OCI-LY1 (cell line): Measurements from ENCODE around the gene SALL3.

Experiments used
- H2AFZ ChIP-seq: fragments of 200-600 bp; sonication (generic), shearing (Covaris generic); 2 replicates; pipeline ENCODE4 v1.6.0; 2014; ENCODE audit warnings: antibody characterized with exemption, mild to moderate bottlenecking, low read length
- H3F3A ChIP-seq: fragments of 200-600 bp; sonication (generic), shearing (Covaris generic); 2 replicates; pipeline ENCODE4 v1.6.0; 2014; ENCODE audit warnings: mild to moderate bottlenecking, antibody characterized with exemption, low read length, moderate library complexity; ENCODE audit not compliant: insufficient read depth
- H3K27ac ChIP-seq: fragments of 200-600 bp; sonication (generic); 2 replicates; pipeline ENCODE4 v1.5.1; 2014; ENCODE audit warnings: low read length, mixed run types, mild to moderate bottlenecking, low read depth; ENCODE audit not compliant: poor library complexity, severe bottlenecking
- H3K27me3 ChIP-seq: fragments of 200-600 bp; sonication (generic); 2 replicates; pipeline ENCODE4 v1.6.0; 2014; ENCODE audit warnings: antibody characterized with exemption, mild to moderate bottlenecking, low read length, moderate library complexity; ENCODE audit not compliant: insufficient read depth
- H3K36me3 ChIP-seq: fragments of 200-600 bp; sonication (generic); 2 replicates; pipeline ENCODE4 v1.6.1; 2014; ENCODE audit warnings: mild to moderate bottlenecking, antibody characterized with exemption, low read length, moderate library complexity, mixed read lengths; ENCODE audit not compliant: insufficient read depth
- H3K4me1 ChIP-seq: fragments of 200-600 bp; sonication (generic); 2 replicates; pipeline ENCODE4 v1.5.1; 2014; ENCODE audit warnings: mild to moderate bottlenecking, low read length, moderate library complexity; ENCODE audit not compliant: insufficient read depth, severe bottlenecking
- H3K4me2 ChIP-seq: fragments of 200-600 bp; sonication (generic), shearing (Covaris generic); 2 replicates; pipeline ENCODE4 v1.6.1; 2014; ENCODE audit warnings: low read length
- H3K4me3 ChIP-seq: fragments of 200-600 bp; sonication (generic); 2 replicates; pipeline ENCODE4 v1.5.1; 2014; ENCODE audit warnings: low read length, low read depth, mild to moderate bottlenecking, mixed read lengths; ENCODE audit not compliant: poor library complexity, severe bottlenecking
- H3K79me2 ChIP-seq: fragments of 200-600 bp; shearing (Covaris generic); 2 replicates; pipeline ENCODE4 v1.6.1; 2016; ENCODE audit warnings: mixed run types, low read length, mixed read lengths; ENCODE audit not compliant: insufficient read depth
- H3K9ac ChIP-seq: fragments of 200-600 bp; sonication (generic), shearing (Covaris generic); 2 replicates; pipeline ENCODE4 v1.6.1; 2014; ENCODE audit warnings: mild to moderate bottlenecking, low read length, mixed read lengths
- H3K9me2 ChIP-seq: fragments of 200-600 bp; sonication (generic), shearing (Covaris generic); 2 replicates; pipeline ENCODE4 v1.6.1; 2014; ENCODE audit warnings: low read depth, mild to moderate bottlenecking, low read length, mixed read lengths
- H3K9me3 ChIP-seq: fragments of 200-600 bp; shearing (Covaris generic); 2 replicates; pipeline ENCODE4 v1.6.1; 2014; ENCODE audit warnings: low read length, mixed read lengths
- H4K20me1 ChIP-seq: fragments of 200-600 bp; sonication (generic), shearing (Covaris generic); 2 replicates; pipeline ENCODE4 v1.6.0; 2016; ENCODE audit warnings: mild to moderate bottlenecking, low read length; ENCODE audit not compliant: insufficient read depth
- EZH2 ChIP-seq: fragments of 200-600 bp; sonication (generic), shearing (Covaris generic); IDR thresholded peaks from 2 replicates; pipeline ENCODE4 v1.8.0; 2017; ENCODE audit warnings: borderline replicate concordance, mixed run types, mild to moderate bottlenecking, antibody characterized with exemption, low read length, moderate library complexity, mixed read lengths
- TF ChIP-seq, protein P1 (sequence below): fragments of 200-600 bp; sonication (generic), shearing (Covaris generic); IDR thresholded peaks from 2 replicates; pipeline ENCODE4 v1.5.1; 2017; ENCODE audit warnings: mild to moderate bottlenecking, antibody characterized with exemption, low read length, moderate library complexity, mixed read lengths

The SALL3 gene

DNA sequence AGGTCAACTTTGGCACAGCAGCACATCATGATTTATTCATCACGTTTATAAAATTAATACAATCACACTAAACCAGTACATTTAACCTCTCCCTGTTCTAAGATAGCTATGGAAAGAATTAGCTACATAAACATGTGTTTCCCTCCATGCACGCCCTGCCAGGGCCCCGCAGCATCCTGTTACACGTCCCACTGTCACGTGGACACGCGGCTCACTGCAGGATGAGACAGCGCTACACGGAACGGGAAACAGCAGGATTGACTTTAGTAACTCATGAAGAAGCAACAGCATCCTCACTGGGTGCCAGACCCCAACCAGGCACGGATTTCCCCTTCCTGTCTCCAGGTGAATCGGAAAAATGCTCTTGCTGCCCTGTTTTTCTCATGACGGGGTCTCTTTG is 30.9 kb upstream of the SALL3 start:
- no peaks in the 10 kb centered on the region for H4K20me1 ChIP-seq
- H3F3A ChIP-seq, result no peaks in the 10 kb centered on the region
- no peaks in the 10 kb centered on the region for H3K36me3 ChIP-seq
- no peaks in the 10 kb centered on the region for H3K79me2 ChIP-seq
- H3K27me3 ChIP-seq, result no peaks in the 10 kb centered on the region
- H3K4me3 ChIP-seq, result no peak overlapping the region
- no peaks in the 10 kb centered on the region for H3K9me3 ChIP-seq
- no peak overlapping the region for H3K27ac ChIP-seq
- TF ChIP-seq, protein P1, sequence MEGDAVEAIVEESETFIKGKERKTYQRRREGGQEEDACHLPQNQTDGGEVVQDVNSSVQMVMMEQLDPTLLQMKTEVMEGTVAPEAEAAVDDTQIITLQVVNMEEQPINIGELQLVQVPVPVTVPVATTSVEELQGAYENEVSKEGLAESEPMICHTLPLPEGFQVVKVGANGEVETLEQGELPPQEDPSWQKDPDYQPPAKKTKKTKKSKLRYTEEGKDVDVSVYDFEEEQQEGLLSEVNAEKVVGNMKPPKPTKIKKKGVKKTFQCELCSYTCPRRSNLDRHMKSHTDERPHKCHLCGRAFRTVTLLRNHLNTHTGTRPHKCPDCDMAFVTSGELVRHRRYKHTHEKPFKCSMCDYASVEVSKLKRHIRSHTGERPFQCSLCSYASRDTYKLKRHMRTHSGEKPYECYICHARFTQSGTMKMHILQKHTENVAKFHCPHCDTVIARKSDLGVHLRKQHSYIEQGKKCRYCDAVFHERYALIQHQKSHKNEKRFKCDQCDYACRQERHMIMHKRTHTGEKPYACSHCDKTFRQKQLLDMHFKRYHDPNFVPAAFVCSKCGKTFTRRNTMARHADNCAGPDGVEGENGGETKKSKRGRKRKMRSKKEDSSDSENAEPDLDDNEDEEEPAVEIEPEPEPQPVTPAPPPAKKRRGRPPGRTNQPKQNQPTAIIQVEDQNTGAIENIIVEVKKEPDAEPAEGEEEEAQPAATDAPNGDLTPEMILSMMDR, result no peak
- no peak for TF ChIP-seq EZH2
- H3K4me2 ChIP-seq, result no peak overlapping the region
- no peak overlapping the region for H2AFZ ChIP-seq
- H3K4me1 ChIP-seq, result no peaks in the 10 kb centered on the region
- no peak overlapping the region for H3K9ac ChIP-seq
- no peaks in the 10 kb centered on the region for H3K9me2 ChIP-seq

DNA sequence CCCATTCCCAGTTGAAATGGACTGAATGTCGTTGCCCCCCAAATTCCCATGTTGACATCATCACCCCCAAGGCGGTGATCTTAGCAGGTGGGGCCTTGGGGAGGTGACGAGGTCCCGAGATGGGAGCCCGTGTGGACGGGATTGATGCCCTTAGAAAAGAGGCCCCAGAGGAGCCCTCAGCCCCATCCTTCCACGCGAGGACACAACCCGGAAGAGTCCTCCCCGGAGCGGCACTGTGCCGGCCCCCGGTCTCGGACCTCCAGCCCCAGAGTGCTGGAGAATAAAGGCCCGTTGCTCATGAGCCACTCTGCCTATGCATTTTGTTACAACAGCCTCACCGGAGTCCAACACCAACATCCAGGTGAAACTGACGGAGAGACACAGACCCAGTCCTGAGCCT is 30.4 kb upstream of the SALL3 start:
- TF ChIP-seq, protein P1, result no peak
- TF ChIP-seq EZH2, result no peak
- Histone ChIP-seq H3K27ac (no peak overlapping the region), H3K9me2 (no peaks in the 10 kb centered on the region), H3K9ac (no peak overlapping the region), H3K79me2 (no peaks in the 10 kb centered on the region), H2AFZ (no peak overlapping the region), H3K36me3 (no peaks in the 10 kb centered on the region), H3K27me3 (no peaks in the 10 kb centered on the region), H3K4me1 (no peaks in the 10 kb centered on the region), H3K9me3 (no peaks in the 10 kb centered on the region), H3F3A (no peaks in the 10 kb centered on the region), H3K4me2 (no peak overlapping the region), H4K20me1 (no peaks in the 10 kb centered on the region), H3K4me3 (no peak overlapping the region)

DNA sequence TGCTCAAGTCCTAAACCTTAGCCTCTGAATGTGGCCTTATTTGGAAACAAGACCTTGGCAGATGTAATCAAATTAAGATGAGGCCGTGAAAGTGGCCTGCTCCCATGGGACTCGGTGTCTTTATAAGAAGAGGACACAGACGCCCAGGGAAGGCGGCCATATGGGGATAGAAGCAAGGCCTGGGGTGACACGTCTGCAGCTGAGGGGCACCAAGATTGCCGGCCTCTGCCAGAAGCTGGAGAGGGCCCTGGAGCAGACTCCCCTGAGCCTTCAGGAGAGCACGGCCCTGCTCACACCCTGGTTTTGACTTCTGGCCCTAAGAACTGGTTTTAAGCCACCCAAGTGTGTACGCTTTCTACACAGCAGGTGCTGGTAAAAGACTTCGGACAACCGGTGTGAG is 29.2 kb upstream of the SALL3 start:
- Histone ChIP-seq H2AFZ (no peak overlapping the region), H3K27me3 (no peaks in the 10 kb centered on the region), H3K36me3 (no peaks in the 10 kb centered on the region), H3K9me2 (no peaks in the 10 kb centered on the region), H4K20me1 (no peaks in the 10 kb centered on the region), H3K9me3 (no peaks in the 10 kb centered on the region), H3K79me2 (no peaks in the 10 kb centered on the region), H3K4me2 (no peak overlapping the region), H3K4me1 (no peaks in the 10 kb centered on the region), H3F3A (no peaks in the 10 kb centered on the region), H3K27ac (no peak overlapping the region), H3K9ac (no peak overlapping the region), H3K4me3 (no peak overlapping the region)
- TF ChIP-seq, protein P1, result no peak
- TF ChIP-seq EZH2, result no peak
